ENCODE measurements around the gene NOS1.

Gene NOS1

DNA sequence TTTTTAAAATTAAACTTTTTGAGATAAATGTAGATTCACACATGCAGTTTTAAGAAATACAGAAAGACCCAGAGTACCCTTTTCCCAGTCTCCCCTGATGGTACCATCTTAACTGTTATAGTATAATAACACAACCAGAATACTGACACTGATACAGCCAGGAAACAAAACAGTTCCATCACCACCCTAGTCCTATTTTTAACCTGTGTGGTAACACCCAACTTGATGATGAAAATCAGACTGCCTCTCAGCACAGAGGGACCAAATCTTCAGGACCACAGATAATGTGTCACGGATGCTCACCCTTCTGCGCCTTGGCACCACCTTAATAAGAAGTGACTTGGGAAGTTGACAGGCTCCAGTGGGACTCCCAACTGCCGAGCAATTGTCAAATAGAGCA is 189.3 kb downstream of the NOS1 start:
- DNase-seq (ENCODE audit: low read depth in 2 of 2), result no peak

DNA sequence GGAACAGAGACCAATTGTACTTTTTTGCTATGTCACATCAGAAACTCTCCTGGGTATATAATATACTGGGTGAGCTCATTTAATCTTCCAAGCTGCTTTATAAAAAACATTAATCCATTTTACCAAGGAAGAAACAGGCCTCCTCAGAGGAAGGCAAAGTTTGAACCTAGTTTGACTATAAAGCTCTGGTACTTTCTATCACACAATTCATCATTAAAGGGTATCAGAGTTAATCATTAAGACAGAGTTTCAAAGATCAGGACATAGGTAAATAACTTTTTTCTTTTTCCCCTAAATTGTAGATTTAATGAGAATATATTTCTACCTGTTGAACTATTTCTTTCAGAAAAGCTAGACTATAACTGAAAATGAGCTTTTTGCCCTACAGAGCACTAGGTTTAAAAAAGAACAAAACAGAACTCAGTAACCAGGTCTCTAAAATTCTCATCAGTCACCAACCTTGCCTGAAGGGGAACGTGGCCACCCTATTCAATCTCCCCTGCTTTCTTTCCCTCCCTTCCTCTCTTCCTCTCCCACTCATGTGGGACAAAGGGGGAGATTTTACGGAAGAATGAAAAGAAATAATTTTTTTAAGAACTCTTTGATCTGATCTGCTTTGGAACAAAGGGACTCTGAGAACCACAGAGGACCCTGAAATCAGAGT is 189.8 kb downstream of the NOS1 start:
- no peak for DNase-seq (ENCODE audit: low read depth in 2 of 2)

DNA sequence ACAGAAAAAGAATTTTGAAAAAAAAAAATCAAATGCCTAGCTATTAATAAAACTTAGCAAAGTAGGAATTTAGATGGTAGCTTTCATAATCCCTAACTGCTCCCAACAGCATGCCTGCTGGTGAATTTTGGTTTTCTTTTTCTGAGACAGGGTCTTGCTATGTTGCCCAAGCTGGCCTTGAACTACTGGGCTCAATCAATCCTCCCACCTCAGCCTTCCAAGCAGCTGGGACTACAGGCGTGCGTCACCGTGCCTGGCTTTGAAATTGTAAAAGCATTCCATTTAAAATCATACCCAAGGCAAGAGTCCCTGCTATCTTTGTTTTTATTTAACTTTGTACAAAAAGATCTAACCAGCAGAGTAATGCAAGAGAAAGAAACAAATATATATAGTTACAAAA is 191.9 kb downstream of the NOS1 start:
- no peak for DNase-seq (ENCODE audit: low read depth in 2 of 2)

DNA sequence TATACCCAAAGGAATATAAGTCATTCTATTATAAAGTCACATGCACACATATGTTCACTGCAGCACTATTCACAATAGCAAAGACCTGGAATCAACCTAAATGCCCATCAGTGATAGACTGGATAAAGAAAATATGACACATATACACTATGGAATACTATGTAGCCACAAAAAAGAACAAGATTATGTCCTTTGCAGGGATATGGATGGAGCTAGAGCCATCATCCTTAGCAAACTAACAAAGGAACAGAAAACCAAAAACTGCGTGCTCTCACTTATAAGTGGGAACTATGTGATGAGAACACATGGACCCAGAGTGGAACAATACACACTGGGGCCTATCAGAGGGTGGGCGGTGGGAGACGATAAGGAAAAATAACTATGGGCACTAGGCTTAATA is 192.4 kb downstream of the NOS1 start:
- no peak for DNase-seq (ENCODE audit: low read depth in 2 of 2)

DNA sequence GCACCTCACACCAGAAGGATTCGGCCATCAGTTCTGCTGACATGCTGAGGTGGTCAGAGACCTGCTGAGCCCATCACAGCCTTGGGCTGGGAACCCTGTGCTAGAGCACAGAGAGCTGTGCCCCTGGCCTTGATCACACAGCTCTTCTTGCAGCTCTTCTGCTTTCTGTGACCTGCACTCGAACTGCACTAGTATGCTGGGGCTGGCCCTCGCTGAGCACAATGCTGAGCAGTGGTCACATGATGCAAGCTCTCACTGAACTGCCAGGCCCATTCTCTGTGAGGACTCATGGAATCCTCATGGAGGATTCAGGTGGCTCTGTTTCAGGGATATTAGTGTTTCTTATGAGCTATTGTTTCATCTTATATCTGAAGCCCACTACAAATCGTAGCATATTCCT is 193.7 kb downstream of the NOS1 start:
- no peak for DNase-seq (ENCODE audit: low read depth in 2 of 2)

DNA sequence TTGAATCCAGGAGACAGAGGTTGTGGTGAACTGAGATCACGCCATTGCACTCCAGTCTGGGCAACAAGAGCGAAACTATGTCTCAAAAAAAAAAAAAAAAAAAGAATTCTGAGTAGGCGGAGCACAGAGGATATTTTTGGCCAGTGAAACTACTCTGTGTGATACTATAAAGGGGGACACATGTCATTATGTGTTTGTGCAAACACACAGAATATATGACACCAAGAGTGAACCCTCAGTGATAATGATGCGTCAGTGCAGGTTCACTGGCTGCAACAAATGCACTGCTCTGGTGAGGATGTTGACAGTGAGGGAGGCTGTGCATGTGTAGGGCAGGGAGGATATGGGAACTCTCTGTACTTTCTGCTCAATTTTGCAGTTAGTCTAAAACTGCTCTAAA is 195.3 kb downstream of the NOS1 start:
- no peak for DNase-seq (ENCODE audit: low read depth in 2 of 2)

DNA sequence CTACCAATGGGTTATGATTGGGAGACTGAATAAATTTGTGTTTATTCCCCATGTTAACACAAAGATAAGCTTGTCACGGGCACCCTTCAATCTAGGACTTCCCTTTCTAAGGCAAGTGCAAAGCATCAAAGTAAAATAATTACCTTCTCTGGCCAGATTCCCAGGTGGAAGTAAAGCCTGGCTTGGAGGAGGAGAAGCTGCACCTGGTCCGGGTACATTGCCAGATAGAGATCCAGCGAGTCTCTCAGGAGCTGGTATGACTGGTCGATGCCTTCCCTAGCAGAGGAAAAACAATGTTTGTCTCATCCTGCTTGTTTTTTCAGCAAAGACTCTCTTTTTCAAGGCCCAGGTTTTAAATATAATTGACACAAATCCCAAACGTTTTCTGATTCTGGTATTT is 196.1 kb downstream of the NOS1 start:
- no peak for DNase-seq (ENCODE audit: low read depth in 2 of 2)

DNA sequence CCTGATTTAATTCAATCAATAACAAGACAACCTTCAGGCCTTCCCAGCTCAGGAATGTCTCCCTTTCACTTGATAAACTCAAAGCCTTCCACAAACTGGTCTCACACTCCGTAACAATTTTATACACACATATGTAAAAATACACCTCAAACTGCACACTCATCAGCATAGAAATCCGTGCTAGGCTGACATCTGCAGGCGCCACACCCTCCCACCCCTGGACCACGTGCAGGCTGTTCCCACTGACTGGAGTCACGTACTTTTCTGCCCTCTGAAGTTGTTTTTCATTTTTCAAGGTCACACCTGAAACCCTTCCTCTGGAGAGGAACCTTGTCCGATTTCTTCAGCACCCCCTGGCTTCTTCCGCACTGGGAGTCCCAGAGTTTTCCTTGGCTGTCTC is 198.8 kb downstream of the NOS1 start:
- DNase-seq (ENCODE audit: low read depth in 2 of 2), result no peak

DNA sequence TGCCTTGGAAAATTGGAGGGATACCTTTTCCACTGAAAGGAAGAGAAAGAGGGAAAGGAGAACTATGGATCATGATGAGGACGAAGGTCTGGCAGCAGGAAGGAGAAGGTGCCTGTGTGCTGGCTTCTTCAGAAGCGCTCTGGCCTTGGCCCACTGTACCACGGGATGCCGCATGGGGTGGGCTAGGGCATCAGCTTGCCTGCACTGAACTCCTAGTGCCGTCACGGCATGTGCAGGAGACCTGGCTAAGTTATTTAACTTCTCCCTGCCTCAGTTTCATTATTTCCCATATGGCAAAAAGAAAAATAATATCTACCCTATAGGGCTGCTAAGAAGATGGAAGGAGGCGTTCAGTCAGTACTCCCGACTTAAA is 199.3 kb downstream of the NOS1 start:
- DNase-seq (ENCODE audit: low read depth in 2 of 2), result no peak

DNA sequence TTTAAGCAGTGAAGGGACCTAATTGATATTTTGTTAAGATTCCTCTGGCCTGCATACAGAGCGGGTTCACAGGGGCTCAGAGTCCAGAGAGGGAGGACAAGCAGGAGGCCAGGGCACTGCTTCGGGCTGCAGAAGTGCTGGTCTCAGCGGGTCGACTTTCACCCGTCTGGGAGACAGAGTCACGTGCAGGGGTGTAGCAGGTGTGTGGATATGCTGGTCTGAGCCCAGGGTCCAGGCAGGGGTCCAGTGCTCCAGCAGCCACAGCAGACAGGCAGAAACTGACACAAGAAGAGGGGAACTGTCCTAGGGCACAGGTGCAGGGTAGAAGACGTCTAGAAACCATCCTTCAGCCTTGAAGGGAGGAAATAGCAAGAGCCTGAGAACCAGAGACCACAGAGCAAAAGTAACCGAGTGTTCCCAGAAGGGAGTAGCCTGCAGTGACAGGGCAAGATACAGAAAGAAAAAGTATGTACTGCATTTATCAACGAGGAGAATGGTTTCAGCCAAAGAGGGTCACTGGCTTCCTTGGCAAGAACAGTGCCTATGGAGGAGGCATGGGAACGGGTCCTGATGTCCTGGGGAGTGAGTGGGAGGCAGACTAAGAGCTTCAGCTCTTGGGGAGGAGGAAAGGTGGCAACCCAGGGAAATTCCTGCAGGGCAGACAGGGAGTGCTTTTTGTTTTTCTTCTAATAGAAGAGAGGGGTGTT is 199.8 kb downstream of the NOS1 start:
- no peak for DNase-seq (ENCODE audit: low read depth in 2 of 2)

DNA sequence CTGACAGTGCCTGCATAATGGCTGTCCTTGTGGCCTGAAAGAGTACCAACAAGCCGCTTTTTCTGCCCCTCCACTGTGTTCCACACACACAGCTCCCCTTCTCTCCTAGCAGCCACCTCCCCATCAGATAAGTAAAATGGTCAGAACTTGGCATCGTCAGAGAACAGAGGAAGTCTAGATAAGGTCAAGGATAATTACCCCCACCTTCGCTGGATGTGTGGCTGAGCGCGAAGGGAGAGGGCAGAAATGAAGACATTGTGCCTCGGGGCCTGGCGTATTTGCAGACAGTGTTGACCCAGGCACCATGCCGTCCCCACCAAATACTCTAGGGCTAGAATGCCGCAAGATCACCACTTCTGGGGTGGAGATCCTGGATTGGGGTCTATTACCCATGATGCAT is 201.8 kb downstream of the NOS1 start:
- no peak for DNase-seq (ENCODE audit: low read depth in 2 of 2)

DNA sequence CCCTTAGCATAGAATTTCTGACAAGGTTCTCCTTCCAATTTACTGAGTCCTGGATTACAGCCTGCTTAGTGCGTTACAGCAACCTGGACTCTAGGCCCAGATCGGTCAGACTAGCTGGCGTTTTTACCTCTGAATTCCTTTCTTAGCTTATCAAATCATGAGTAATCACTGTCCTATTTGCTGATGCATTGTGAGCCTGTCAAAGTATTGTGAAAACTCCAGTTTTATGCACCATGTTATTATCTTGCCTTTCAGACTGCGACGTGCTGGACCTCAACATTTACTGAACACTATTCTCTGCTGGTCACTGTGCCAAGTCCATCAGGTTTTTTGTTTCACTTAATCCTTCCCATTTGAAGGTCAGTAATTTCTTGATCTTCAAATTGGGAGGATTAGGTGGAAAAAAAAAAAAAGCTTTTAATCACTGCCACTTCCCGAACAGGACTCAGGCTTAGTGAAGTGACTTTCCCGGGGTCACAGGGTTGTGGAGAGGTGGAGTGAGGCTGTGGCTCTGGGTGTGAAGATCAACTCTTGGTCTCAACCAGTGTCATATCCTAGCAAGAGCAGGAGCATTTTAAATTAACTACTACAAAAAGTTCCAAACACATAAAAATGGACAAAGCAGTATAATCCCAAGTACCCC is 202.4 kb downstream of the NOS1 start:
- DNase-seq (ENCODE audit: low read depth in 2 of 2), result no peak

All from activated CD8-positive, alpha-beta memory T cell treated with anti-CD3 and anti-CD28 coated beads for 4 hours (primary cell).